T1000 (cell line): ENCODE measurements around the gene PRKAR1B.

Experiments
- DNase-seq: peaks from one replicate; lab custom pipeline; 2025; ENCODE audit warnings: mixed read lengths; lab: John Stamatoyannopoulos, UW

Gene PRKAR1B

GRCh38 chr7:521221-522070, 205.6 kb downstream of the PRKAR1B start:
- peak; percentile 45 for DNase-seq

GRCh38 chr7:520503-521161, 206.4 kb downstream of the PRKAR1B start:
- DNase-seq: no peak

GRCh38 chr7:519484-520390, 207.3 kb downstream of the PRKAR1B start, which contains the start of gene PDGFA:
TSS of gene PDGFA (minus strand) at chr7:519846. CDS start at chr7:519001, 845 bp downstream.
- DNase-seq: peak; percentile 40

- DNase-seq: peak; percentile 45
Measured at GRCh38 chr7:518630-519483, 208.2 kb downstream of the PRKAR1B start.

- peak; percentile 36 for DNase-seq
Measured at GRCh38 chr7:517774-518629, 209.1 kb downstream of the PRKAR1B start.

GRCh38 chr7:516606-517456, 210.2 kb downstream of the PRKAR1B start:
- peak; percentile 19 for DNase-seq

- no peak for DNase-seq
Measured at GRCh38 chr7:516216-516605, 210.9 kb downstream of the PRKAR1B start.

GRCh38 chr7:515628-516027, 211.5 kb downstream of the PRKAR1B start:
- no peak for DNase-seq

- DNase-seq: peak; percentile 54
Measured at GRCh38 chr7:514651-515598, 212.2 kb downstream of the PRKAR1B start.

GRCh38 chr7:514242-514641, 212.8 kb downstream of the PRKAR1B start:
- no peak for DNase-seq

GRCh38 chr7:513521-514166, 213.4 kb downstream of the PRKAR1B start:
- DNase-seq: peak; percentile 37

GRCh38 chr7:512541-513311, 214.4 kb downstream of the PRKAR1B start:
- DNase-seq: peak; percentile 24

GRCh38 chr7:512146-512510, 215.0 kb downstream of the PRKAR1B start:
- no peak for DNase-seq

- DNase-seq: no peak
Measured at GRCh38 chr7:511476-512145, 215.5 kb downstream of the PRKAR1B start.

GRCh38 chr7:510782-511281, 216.2 kb downstream of the PRKAR1B start:
- no peak for DNase-seq

- no peak for DNase-seq
Measured at GRCh38 chr7:510131-510481, 217.0 kb downstream of the PRKAR1B start.
